Measurements from ENCODE around the gene RAD51B.

GRCh38 chr14:68447581-68448251 is 628.1 kb downstream of the RAD51B start:
- no peak for TF ChIP-seq CTCF (IDR thresholded peaks at IDR 0.05)
- TF ChIP-seq POLR2A (IDR thresholded peaks at IDR 0.05) = no peak
